MCF 10A (cell line): ENCODE measurements around the gene MTHFD2L. TPM values are rescaled to one million over a fixed set of nuclear protein-coding genes. Genes with fewer than 3 reads are reported as not detected.

Experiments used
- BruUV-seq: library from RNA; stranded (reverse); fragments of 400-500 nt; replicated peaks from 2 replicates; lab custom pipeline; 2021; lab: Mats Ljungman, UMichigan
- CTCF ChIA-PET: fragments of 300-600 bp; sonication (Branson Sonifier 250); formaldehyde crosslinking; extraction: SDS; loops from one replicate; lab custom pipeline; 2021; ENCODE audit warnings: antibody characterized with exemption, inconsistent platforms; lab: Yijun Ruan, JAX
- POLR2A ChIA-PET: fragments of 300-600, 350-650 bp; sonication (Branson Sonifier 250); formaldehyde crosslinking; extraction: SDS; loops from one replicate; lab custom pipeline; 2020; ENCODE audit warnings: antibody characterized with exemption, inconsistent platforms; lab: Yijun Ruan, JAX
- DNase-seq: peaks from one replicate; pipeline ENCODE4 v3.0.0-alpha.2; 2018; ENCODE audit not compliant: unreplicated experiment
- H3K27ac Mint-ChIP-seq: one replicate; pipeline ENCODE4 v1.8.0; 2022; ENCODE audit warnings: mild to moderate bottlenecking, low read depth, mixed read lengths; ENCODE audit not compliant: unreplicated experiment
- H3K27me3 Mint-ChIP-seq: one replicate; pipeline ENCODE4 v1.8.0; 2022; ENCODE audit warnings: mixed read lengths; ENCODE audit not compliant: insufficient read depth, unreplicated experiment
- H3K36me3 Mint-ChIP-seq: one replicate; pipeline ENCODE4 v1.8.0; 2022; ENCODE audit warnings: mild to moderate bottlenecking, moderate library complexity, mixed read lengths; ENCODE audit not compliant: insufficient read depth, unreplicated experiment
- H3K4me1 Mint-ChIP-seq: one replicate; pipeline ENCODE4 v1.8.0; 2022; ENCODE audit warnings: mixed read lengths; ENCODE audit not compliant: insufficient read depth, unreplicated experiment
- H3K4me3 Mint-ChIP-seq: one replicate; pipeline ENCODE4 v1.8.0; 2022; ENCODE audit warnings: mild to moderate bottlenecking, moderate library complexity, mixed read lengths; ENCODE audit not compliant: unreplicated experiment
- H3K9me3 Mint-ChIP-seq: one replicate; pipeline ENCODE4 v1.8.0; 2022; ENCODE audit warnings: mixed read lengths; ENCODE audit not compliant: unreplicated experiment
- intact Hi-C: fragments of 100-400 bp; cut with micrococcal nuclease; formaldehyde crosslinking; loops from 2 replicates; pipeline ENCODE4 v1.14.1; 2022
- total RNA-seq: library from RNA; stranded (reverse); gene quantifications from 2 replicates; pipeline ENCODE4 v1.2.3, GENCODE V29; 2022
- TF ChIP-seq, protein P1 (sequence below): fragments of 200-600 bp; IDR thresholded peaks from one replicate; pipeline ENCODE4 v1.8.0; 2022; ENCODE audit warnings: antibody characterized with exemption, mild to moderate bottlenecking; ENCODE audit not compliant: unreplicated experiment

The MTHFD2L gene
- total RNA-seq, 1 experiment from 2014 or later, result 113 TPM

- TF ChIP-seq, protein P1, sequence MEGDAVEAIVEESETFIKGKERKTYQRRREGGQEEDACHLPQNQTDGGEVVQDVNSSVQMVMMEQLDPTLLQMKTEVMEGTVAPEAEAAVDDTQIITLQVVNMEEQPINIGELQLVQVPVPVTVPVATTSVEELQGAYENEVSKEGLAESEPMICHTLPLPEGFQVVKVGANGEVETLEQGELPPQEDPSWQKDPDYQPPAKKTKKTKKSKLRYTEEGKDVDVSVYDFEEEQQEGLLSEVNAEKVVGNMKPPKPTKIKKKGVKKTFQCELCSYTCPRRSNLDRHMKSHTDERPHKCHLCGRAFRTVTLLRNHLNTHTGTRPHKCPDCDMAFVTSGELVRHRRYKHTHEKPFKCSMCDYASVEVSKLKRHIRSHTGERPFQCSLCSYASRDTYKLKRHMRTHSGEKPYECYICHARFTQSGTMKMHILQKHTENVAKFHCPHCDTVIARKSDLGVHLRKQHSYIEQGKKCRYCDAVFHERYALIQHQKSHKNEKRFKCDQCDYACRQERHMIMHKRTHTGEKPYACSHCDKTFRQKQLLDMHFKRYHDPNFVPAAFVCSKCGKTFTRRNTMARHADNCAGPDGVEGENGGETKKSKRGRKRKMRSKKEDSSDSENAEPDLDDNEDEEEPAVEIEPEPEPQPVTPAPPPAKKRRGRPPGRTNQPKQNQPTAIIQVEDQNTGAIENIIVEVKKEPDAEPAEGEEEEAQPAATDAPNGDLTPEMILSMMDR, result no peak
- intact Hi-C loops, result loop anchor here (1.0 kb wide), 1 partner anchor 37 kb away; no protein-coding TSS in a partner anchor
- no TSS peak for BruUV-seq
- ChIA-PET CTCF (interaction anchor here (0.6 kb wide), 2 partner anchors 36 to 80 kb away, joined by 3 read pairs; no protein-coding TSS in a partner anchor), POLR2A (interaction anchor here (0.8 to 5.8 kb wide), 11 partner anchors 9 to 111 kb away, joined by 3 to 39 read pairs (median 5); partner anchors contain the start of genes EPGN and MTHFD2L)
- peaks cover 12% of the 10 kb centered on the region for H3K36me3 Mint-ChIP-seq
- no peaks in the 10 kb centered on the region for H3K9me3 Mint-ChIP-seq
- H3K27me3 Mint-ChIP-seq, result no peaks in the 10 kb centered on the region
- DNase-seq, result no peak
- H3K27ac Mint-ChIP-seq, result peak overlapping the region; percentile 59
- H3K4me3 Mint-ChIP-seq, result no peak overlapping the region
- peaks cover 27% of the 10 kb centered on the region for H3K4me1 Mint-ChIP-seq
Observed at GRCh38 chr4:74268643-74269042, 110.7 kb downstream of the MTHFD2L start.

GRCh38 chr4:74278490-74278889 lies 120.6 kb downstream of the MTHFD2L start:
- intact Hi-C loops, result no loop called here
- BruUV-seq, result no TSS peak
- TF ChIP-seq, protein P1, result no peak
- ChIA-PET CTCF (interaction anchor here (1.2 to 1.8 kb wide), 2 partner anchors 18 to 30 kb away, joined by 3 to 4 read pairs; partner anchors contain the start of gene EPGN), POLR2A (interaction anchor here (1.8 to 2.4 kb wide), 3 partner anchors 10 to 29 kb away, joined by 5 to 7 read pairs (median 6); partner anchors contain the start of gene EPGN)
- H3K27me3 Mint-ChIP-seq, result no peaks in the 10 kb centered on the region
- no peak for DNase-seq
- no peaks in the 10 kb centered on the region for H3K9me3 Mint-ChIP-seq
- peaks cover 24% of the 10 kb centered on the region for H3K36me3 Mint-ChIP-seq
- H3K4me3 Mint-ChIP-seq, result no peak overlapping the region
- no peak overlapping the region for H3K27ac Mint-ChIP-seq
- H3K4me1 Mint-ChIP-seq, result peaks cover 13% of the 10 kb centered on the region

DNA sequence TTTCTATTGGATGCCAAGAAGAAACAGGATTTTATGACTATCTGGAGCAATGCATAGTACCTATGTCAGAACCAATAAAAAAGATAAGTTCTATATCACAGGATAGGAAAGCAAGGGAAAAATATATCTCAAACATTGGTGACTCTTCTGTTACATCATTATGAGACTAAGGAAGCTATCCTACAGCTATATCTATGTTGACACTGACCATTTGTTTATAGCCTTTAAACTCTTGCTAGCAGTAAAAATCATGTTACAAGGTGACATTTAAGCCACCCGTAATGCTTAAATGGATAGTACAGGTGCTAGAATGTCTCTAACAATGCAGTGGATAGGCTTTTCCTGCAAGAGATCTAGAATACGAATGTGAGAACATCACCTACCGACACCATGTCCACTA lies 121.8 kb downstream of the MTHFD2L start:
- H3K36me3 Mint-ChIP-seq, result peaks cover 29% of the 10 kb centered on the region
- BruUV-seq, result no TSS peak
- DNase-seq, result no peak
- no peaks in the 10 kb centered on the region for H3K27me3 Mint-ChIP-seq
- no peaks in the 10 kb centered on the region for H3K9me3 Mint-ChIP-seq
- H3K27ac Mint-ChIP-seq, result no peak overlapping the region
- peaks cover 21% of the 10 kb centered on the region for H3K4me1 Mint-ChIP-seq
- POLR2A ChIA-PET, result interaction anchor here (0.7 to 2.4 kb wide), 4 partner anchors 11 to 41 kb away, joined by 3 to 6 read pairs (median 4); no protein-coding TSS in a partner anchor
- CTCF ChIA-PET, result interaction anchor here (1.2 to 1.8 kb wide), 2 partner anchors 29 to 40 kb away, joined by 3 to 4 read pairs; partner anchors contain the start of gene EPGN
- intact Hi-C loops, result no loop called here
- H3K4me3 Mint-ChIP-seq, result no peak overlapping the region
- TF ChIP-seq, protein P1, result no peak

GRCh38 chr4:74282926-74283325 lies 125.0 kb downstream of the MTHFD2L start:
- ChIA-PET POLR2A (interaction anchor here (1.0 to 2.6 kb wide), 11 partner anchors 14 to 63 kb away, joined by 4 to 27 read pairs (median 5); partner anchors contain the start of gene EPGN), CTCF (interaction anchor here (1.4 to 2.5 kb wide), 2 partner anchors 23 to 54 kb away, joined by 5 to 8 read pairs; no protein-coding TSS in a partner anchor)
- Mint-ChIP-seq H3K27me3 (no peaks in the 10 kb centered on the region), H3K9me3 (no peaks in the 10 kb centered on the region), H3K4me3 (no peak overlapping the region), H3K27ac (no peak overlapping the region), H3K4me1 (peaks cover 21% of the 10 kb centered on the region), H3K36me3 (peaks cover 37% of the 10 kb centered on the region)
- intact Hi-C loops, result no loop called here
- no TSS peak for BruUV-seq
- no peak for DNase-seq
- TF ChIP-seq, protein P1, result no peak
